ENCODE data around the gene AOAH.

GRCh38 chr7:36763132-36763816, 39.0 kb upstream of the AOAH start:
- TF ChIP-seq POLR2AphosphoS5 (IDR thresholded peaks at IDR 0.05; ENCODE audit: low read depth, low read length) (no peak), TAF1 (IDR thresholded peaks at IDR 0.05; ENCODE audit: low read depth, low read length) (no peak), POLR2A (IDR thresholded peaks at IDR 0.05; ENCODE audit: low read depth, low read length) (no peak), SPI1 (IDR thresholded peaks at IDR 0.05; ENCODE audit: low read depth, low read length) (no peak), PAX5 (IDR thresholded peaks at IDR 0.05; ENCODE audit: insufficient read depth, low read length, severe bottlenecking) (no peak), POU2F2 (IDR thresholded peaks at IDR 0.05; ENCODE audit: low read depth, low read length) (no peak)
